CD4-positive, alpha-beta memory T cell (primary cell): ENCODE results near the gene PAQR9. TPM values are rescaled to one million over a fixed set of nuclear protein-coding genes. Genes with fewer than 3 reads are reported as not detected.

ENCODE experiments used
- CTCF ChIA-PET: fragments of 350-600 bp; sonication (Branson Sonifier 250); formaldehyde crosslinking; loops from one replicate; lab custom pipeline; 2021; ENCODE audit warnings: inconsistent platforms; ENCODE audit not compliant: partially characterized antibody; lab: Charles Lee
- POLR2A ChIA-PET: fragments of 350-600 bp; sonication (Branson Sonifier 250); formaldehyde crosslinking; loops from one replicate; lab custom pipeline; 2021; ENCODE audit not compliant: partially characterized antibody; lab: Charles Lee
- DNase-seq, 5 donors: peaks; one replicate each; pipeline versions ENCODE4 v3.0.0 to v3.0.0-alpha.2; 2020 to 2022; ENCODE audit warnings: mixed read lengths in 1 of 5
- H3K27ac ChIP-seq: one replicate; pipeline ENCODE4 v1.7.0; 2013; ENCODE audit warnings: low read depth, low read length
- H3K27me3 ChIP-seq: 2 replicates; pipeline ENCODE4 v1.7.0; 2013; ENCODE audit warnings: mild to moderate bottlenecking, low read length, moderate library complexity; ENCODE audit not compliant: insufficient read depth
- H3K36me3 ChIP-seq: 2 replicates; pipeline ENCODE4 v1.7.0; 2013; ENCODE audit warnings: mild to moderate bottlenecking, low read length, moderate library complexity; ENCODE audit not compliant: insufficient read depth
- H3K4me1 ChIP-seq: 2 replicates; pipeline ENCODE4 v1.7.0; 2013; ENCODE audit warnings: mild to moderate bottlenecking, low read length, moderate library complexity; ENCODE audit not compliant: insufficient read depth
- H3K4me3 ChIP-seq, 2 donors: one replicate each; pipeline ENCODE4 v1.7.0; 2013; ENCODE audit warnings: low read length in 2 of 2, mild to moderate bottlenecking in 1 of 2
- H3K9me3 ChIP-seq, 2 donors: one replicate each; pipeline ENCODE4 v1.7.0; 2013; ENCODE audit warnings: low read length in 2 of 2, control low read depth in 1 of 2; ENCODE audit not compliant: control insufficient read depth in 1 of 2
- H3K27ac Mint-ChIP-seq, 7 donors: one replicate each; pipeline ENCODE4 v1.8.0; 2020 to 2021; ENCODE audit warnings: mixed read lengths in 7 of 7, mild to moderate bottlenecking in 6 of 7, inconsistent platforms in 3 of 7, moderate library complexity in 3 of 7
- H3K27me3 Mint-ChIP-seq, 2 donors: one replicate each; pipeline ENCODE4 v1.8.0; 2020 to 2021; ENCODE audit warnings: mixed read lengths in 2 of 2
- H3K36me3 Mint-ChIP-seq, 2 donors: one replicate each; pipeline ENCODE4 v1.8.0; 2020 to 2021; ENCODE audit warnings: mixed read lengths in 2 of 2, inconsistent platforms in 1 of 2, mild to moderate bottlenecking in 1 of 2
- H3K4me1 Mint-ChIP-seq, 4 donors: one replicate each; pipeline ENCODE4 v1.8.0; 2020 to 2021; ENCODE audit warnings: mixed read lengths in 4 of 4, mild to moderate bottlenecking in 1 of 4
- H3K4me3 Mint-ChIP-seq, 8 donors: one replicate each; pipeline ENCODE4 v1.8.0; 2020 to 2021; ENCODE audit warnings: mixed read lengths in 8 of 8, mild to moderate bottlenecking in 7 of 8, moderate library complexity in 6 of 8, inconsistent platforms in 3 of 8
- H3K9me3 Mint-ChIP-seq, 8 donors: one replicate each; pipeline ENCODE4 v1.8.0; 2020 to 2021; ENCODE audit warnings: mixed read lengths in 8 of 8, mild to moderate bottlenecking in 5 of 8, inconsistent platforms in 3 of 8, moderate library complexity in 1 of 8
- intact Hi-C: fragments of 100-400 bp; cut with micrococcal nuclease; formaldehyde crosslinking; loops from one replicate; pipeline ENCODE4 v1.15.1; 2023
- polyA plus RNA-seq, 2 donors: library from polyadenylated mRNA; unstranded; fragments of 300-500 nt; fragmentation: Illumina TruSeq; gene quantifications; one replicate each; pipeline ENCODE4 v1.2.3, GENCODE V29; 2021
- total RNA-seq, 2 experiments: library from RNA; stranded (reverse); gene quantifications; one replicate each; pipeline ENCODE4 v1.2.3, GENCODE V29; 2021

The PAQR9 gene
- total RNA-seq = not detected
- polyA plus RNA-seq = not detected

DNA sequence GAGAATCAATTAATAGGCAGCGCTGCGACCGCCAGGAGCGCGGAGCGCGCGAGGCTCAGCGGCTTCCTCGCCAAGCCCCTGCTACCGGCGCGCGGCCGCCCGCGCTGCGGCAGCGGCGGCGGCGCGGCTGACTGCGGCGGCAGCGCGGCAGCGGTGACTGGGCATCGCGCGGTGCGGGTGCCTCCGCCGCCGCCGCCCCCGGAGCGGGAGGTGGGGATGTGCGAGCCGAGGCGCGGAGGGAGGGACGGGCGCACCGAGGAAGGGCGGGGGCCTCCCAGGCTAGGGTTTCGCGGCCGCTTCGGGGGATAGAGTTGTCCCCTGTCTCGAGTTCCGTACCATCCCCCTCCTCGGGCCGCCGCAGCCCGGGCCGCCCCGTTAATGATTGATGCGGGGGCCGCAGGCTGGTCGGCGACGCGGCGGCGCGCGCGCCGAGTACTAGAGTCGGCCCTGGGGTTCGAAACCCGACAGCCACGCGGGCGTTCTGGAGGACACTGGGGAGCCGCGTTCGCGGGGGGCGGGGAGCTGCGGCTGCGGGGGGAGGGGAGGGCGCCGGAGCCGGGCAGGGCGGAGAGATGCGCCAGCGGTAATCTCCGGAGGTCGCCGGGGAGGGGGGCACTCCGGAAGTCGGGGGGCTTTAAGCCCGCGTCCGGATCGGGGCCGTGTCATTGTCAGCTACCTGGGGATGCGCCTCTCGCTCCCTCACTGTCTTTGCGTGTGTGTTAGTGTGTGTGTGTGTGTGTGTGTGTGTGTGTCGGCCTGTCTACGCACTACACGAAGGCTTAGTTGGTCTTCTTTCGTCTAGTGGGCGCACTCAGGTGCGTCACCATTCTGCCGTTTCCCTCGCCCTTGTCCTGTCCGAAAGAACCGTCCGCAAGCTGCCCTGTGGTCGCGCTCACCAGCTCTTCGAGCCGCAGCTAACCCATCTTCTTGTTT, at the start of gene PAQR9:
Gene PAQR9 (minus strand): TSS at position 159 of the 933 bp plus-strand sequence. CDS start 338 bp downstream, outside the sequence.
- Histone ChIP-seq H3K4me1 (peaks cover 4% of the 10 kb centered on the region), H3K27me3 (peaks cover 5% of the 10 kb centered on the region), H3K4me3 (peak within 1 kb of the TSS in 1 of 2 donors; percentile 24), H3K27ac (no peak within 1 kb of the TSS), H3K9me3 (no peaks in the 10 kb centered on the region), H3K36me3 (no peaks in the 10 kb centered on the region)
- H3K4me3 Mint-ChIP-seq = peak within 1 kb of the TSS; percentile 65 to 87 (median 82)
- peaks cover 37 to 55% of the 10 kb centered on the region in 2 donors for H3K27me3 Mint-ChIP-seq
- H3K27ac Mint-ChIP-seq = peak within 1 kb of the TSS in 2 of 7 donors; percentile 61 to 74
- intact Hi-C loops = no loop called here
- peaks cover 4 to 19% (median 14%) of the 10 kb centered on the region in 4 donors for H3K4me1 Mint-ChIP-seq
- H3K9me3 Mint-ChIP-seq = no peaks in the 10 kb centered on the region
- CTCF ChIA-PET = no interaction called here
- DNase-seq = no peak
- H3K36me3 Mint-ChIP-seq = peaks cover 0 to 10% of the 10 kb centered on the region in 2 donors
- POLR2A ChIA-PET = interaction anchor here (0.7 kb wide), 1 partner anchor 10 kb away, joined by 3 read pairs; no protein-coding TSS in a partner anchor

DNA sequence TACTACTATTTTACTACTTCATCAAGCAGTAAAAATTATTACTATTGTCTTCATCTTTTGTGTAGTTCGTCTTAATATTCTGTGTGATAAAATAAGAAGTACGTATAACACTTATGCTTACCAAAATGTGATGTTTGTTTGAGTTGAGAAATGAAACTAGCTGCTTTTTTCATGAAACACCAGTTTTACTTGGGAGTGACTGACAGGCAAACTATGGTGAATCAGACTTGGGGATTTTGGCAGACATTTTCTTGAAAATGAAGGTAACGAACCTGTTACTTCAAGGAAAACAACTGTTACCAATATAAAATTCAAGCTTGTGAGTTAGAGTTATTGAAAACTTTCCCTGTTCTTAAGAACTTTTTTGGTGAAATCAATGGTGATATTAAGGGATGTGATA, 48.2 kb upstream of the PAQR9 start:
- peak overlapping the region in 1 of 7 donors; percentile 44 for H3K27ac Mint-ChIP-seq
- no peaks in the 10 kb centered on the region for H3K9me3 Mint-ChIP-seq
- Histone ChIP-seq H3K27me3 (no peaks in the 10 kb centered on the region), H3K36me3 (peaks cover 9% of the 10 kb centered on the region), H3K27ac (no peak overlapping the region), H3K4me3 (no peak overlapping the region), H3K4me1 (peaks cover 30% of the 10 kb centered on the region), H3K9me3 (no peaks in the 10 kb centered on the region)
- intact Hi-C loops = no loop called here
- H3K4me3 Mint-ChIP-seq = no peak overlapping the region
- ChIA-PET CTCF (interaction anchor here (0.8 to 1.4 kb wide), 2 partner anchors 9 to 26 kb away, joined by 3 to 7 read pairs; no protein-coding TSS in a partner anchor), POLR2A (interaction anchor here (3.7 kb wide), 1 partner anchor 10 kb away, joined by 20 read pairs; the partner anchor contains the start of gene U2SURP)
- H3K27me3 Mint-ChIP-seq = no peaks in the 10 kb centered on the region
- peaks cover 38 to 67% (median 47%) of the 10 kb centered on the region in 4 donors for H3K4me1 Mint-ChIP-seq
- no peak for DNase-seq
- peaks cover 4 to 38% of the 10 kb centered on the region in 2 donors for H3K36me3 Mint-ChIP-seq

DNA sequence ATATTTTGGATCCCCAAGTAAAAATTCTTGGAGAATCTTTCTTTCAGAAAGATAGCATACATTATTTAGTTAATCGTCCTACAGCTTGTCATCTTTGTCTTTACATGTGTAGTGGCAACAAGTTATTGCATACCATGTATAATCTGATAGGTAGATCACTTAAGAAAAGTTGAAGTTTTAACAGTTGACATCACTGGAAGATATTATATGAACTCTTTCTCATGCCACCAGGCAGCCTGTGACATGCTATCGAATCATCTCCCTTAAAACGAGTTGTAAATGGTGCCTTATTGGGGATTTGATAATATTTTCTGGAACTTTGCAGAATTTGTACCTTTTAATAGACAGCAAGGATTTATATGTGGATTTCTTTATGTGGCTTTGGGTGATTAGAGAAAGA, 46.5 kb upstream of the PAQR9 start:
- intact Hi-C loops = no loop called here
- no peak for DNase-seq
- Mint-ChIP-seq H3K27ac (peak overlapping the region in 2 of 7 donors; percentile 42 to 49), H3K4me3 (peak overlapping the region in 2 of 8 donors; percentile 15 to 33), H3K27me3 (no peaks in the 10 kb centered on the region), H3K36me3 (peaks cover 4 to 31% of the 10 kb centered on the region in 2 donors), H3K9me3 (no peaks in the 10 kb centered on the region), H3K4me1 (peaks cover 45 to 84% (median 57%) of the 10 kb centered on the region in 4 donors)
- ChIA-PET POLR2A (interaction anchor here (0.7 to 3.7 kb wide), 3 partner anchors 8 to 843 kb away, joined by 3 to 20 read pairs (median 5); partner anchors contain the start of gene U2SURP), CTCF (no interaction called here)
- Histone ChIP-seq H3K9me3 (no peaks in the 10 kb centered on the region), H3K27ac (no peak overlapping the region), H3K4me1 (peaks cover 47% of the 10 kb centered on the region), H3K36me3 (peaks cover 8% of the 10 kb centered on the region), H3K27me3 (no peaks in the 10 kb centered on the region), H3K4me3 (no peak overlapping the region)

DNA sequence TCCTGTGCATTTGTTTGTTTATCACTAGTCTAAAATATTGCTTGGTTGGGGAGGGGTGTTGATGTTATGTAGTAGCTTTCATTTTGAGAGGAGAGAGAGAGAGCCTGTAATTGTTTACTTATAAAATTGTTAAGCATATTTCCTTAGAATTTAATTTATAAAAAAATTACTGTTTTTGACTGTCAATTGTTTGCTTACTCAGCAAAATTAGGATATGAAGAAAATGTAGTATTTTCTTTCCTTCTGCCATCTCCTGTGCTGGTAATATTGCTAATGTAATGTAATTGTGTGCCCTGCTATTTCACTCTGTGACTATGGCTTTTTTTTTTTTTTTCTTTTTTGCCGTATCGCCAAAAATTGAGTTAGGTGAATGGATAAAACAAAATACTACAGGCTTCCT, 41.3 kb upstream of the PAQR9 start:
- peaks cover 0 to 2% of the 10 kb centered on the region in 2 donors for H3K27me3 Mint-ChIP-seq
- H3K27ac Mint-ChIP-seq = peak overlapping the region in 2 of 7 donors; percentile 14 to 70
- Histone ChIP-seq H3K9me3 (no peaks in the 10 kb centered on the region), H3K4me3 (no peak overlapping the region), H3K27me3 (no peaks in the 10 kb centered on the region), H3K36me3 (no peaks in the 10 kb centered on the region), H3K4me1 (peaks cover 69% of the 10 kb centered on the region), H3K27ac (no peak overlapping the region)
- H3K36me3 Mint-ChIP-seq = peaks cover 0 to 17% of the 10 kb centered on the region in 2 donors
- CTCF ChIA-PET = interaction anchor here (3.5 kb wide), 1 partner anchor 11 kb away, joined by 11 read pairs; no protein-coding TSS in a partner anchor
- peaks cover 48 to 90% (median 64%) of the 10 kb centered on the region in 4 donors for H3K4me1 Mint-ChIP-seq
- peak overlapping the region in 7 of 8 donors; percentile 13 to 74 (median 32) for H3K4me3 Mint-ChIP-seq
- POLR2A ChIA-PET = no interaction called here
- no peaks in the 10 kb centered on the region for H3K9me3 Mint-ChIP-seq
- intact Hi-C loops = loop anchor here (5.0 kb wide), 2 partner anchors 1128 to 1208 kb away; partner anchors contain the start of gene ATP1B3
- no peak for DNase-seq

DNA sequence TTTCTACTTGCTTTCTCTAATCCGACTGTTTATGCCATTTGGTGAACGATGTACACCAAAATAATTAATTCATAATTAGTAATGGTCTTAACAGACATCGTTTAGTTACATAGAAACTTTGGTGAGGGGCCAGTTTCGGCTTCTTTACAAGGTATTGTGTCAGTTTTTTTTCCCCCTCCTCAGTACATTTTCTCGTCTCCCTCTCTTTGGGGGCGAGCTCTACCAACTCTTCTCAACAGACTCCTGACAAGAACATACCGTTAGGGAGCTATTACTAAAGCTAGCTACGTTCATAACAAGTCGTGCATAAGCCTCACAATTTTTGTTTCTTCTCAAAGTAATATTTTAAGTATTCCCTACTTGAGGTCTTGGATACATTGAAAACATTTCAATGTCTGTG, 39.3 kb upstream of the PAQR9 start:
- peak overlapping the region; percentile 86 to 100 (median 99) for H3K27ac Mint-ChIP-seq
- Histone ChIP-seq H3K9me3 (no peaks in the 10 kb centered on the region), H3K4me1 (peaks cover 58% of the 10 kb centered on the region), H3K36me3 (no peaks in the 10 kb centered on the region), H3K4me3 (peak overlapping the region; percentile 82 to 100), H3K27ac (peak overlapping the region; percentile 95), H3K27me3 (no peaks in the 10 kb centered on the region)
- H3K36me3 Mint-ChIP-seq = peaks cover 0 to 16% of the 10 kb centered on the region in 2 donors
- POLR2A ChIA-PET = interaction anchor here (2.0 to 4.6 kb wide), 7 partner anchors 9 to 969 kb away, joined by 8 to 72 read pairs (median 18); partner anchors contain the start of genes ATR, DIPK2A, PLS1 and TRPC1
- peak overlapping the region; percentile 97 to 100 (median 99) for H3K4me3 Mint-ChIP-seq
- H3K4me1 Mint-ChIP-seq = peaks cover 38 to 69% (median 48%) of the 10 kb centered on the region in 4 donors
- intact Hi-C loops = loop anchor here (5.0 kb wide), 2 partner anchors 1125 to 1205 kb away; partner anchors contain the start of gene ATP1B3
- no peaks in the 10 kb centered on the region for H3K9me3 Mint-ChIP-seq
- H3K27me3 Mint-ChIP-seq = peaks cover 0 to 2% of the 10 kb centered on the region in 2 donors
- CTCF ChIA-PET = interaction anchor here (0.9 to 4.3 kb wide), 7 partner anchors 9 to 424 kb away, joined by 3 to 16 read pairs (median 5); partner anchors contain the start of gene PLS1
- no peak for DNase-seq

- intact Hi-C loops = loop anchor here (5.0 kb wide), 2 partner anchors 1125 to 1205 kb away; partner anchors contain the start of gene ATP1B3
- Histone ChIP-seq H3K27ac (peak overlapping the region; percentile 95), H3K36me3 (no peaks in the 10 kb centered on the region), H3K4me3 (peak overlapping the region; percentile 82 to 100), H3K4me1 (peaks cover 55% of the 10 kb centered on the region), H3K9me3 (no peaks in the 10 kb centered on the region), H3K27me3 (no peaks in the 10 kb centered on the region)
- Mint-ChIP-seq H3K36me3 (peaks cover 0 to 16% of the 10 kb centered on the region in 2 donors), H3K4me1 (peaks cover 35 to 64% (median 44%) of the 10 kb centered on the region in 4 donors), H3K27me3 (peaks cover 0 to 2% of the 10 kb centered on the region in 2 donors), H3K4me3 (peak overlapping the region; percentile 97 to 100 (median 99)), H3K9me3 (no peaks in the 10 kb centered on the region), H3K27ac (peak overlapping the region; percentile 97 to 100 (median 100))
- ChIA-PET POLR2A (interaction anchor here (1.0 to 4.6 kb wide), 14 partner anchors 7 to 1770 kb away, joined by 3 to 72 read pairs (median 8); partner anchors contain the start of genes ATR, DIPK2A, PLS1 and PXYLP1), CTCF (interaction anchor here (0.9 to 4.3 kb wide), 11 partner anchors 8 to 970 kb away, joined by 3 to 16 read pairs (median 3); partner anchors contain the start of genes DIPK2A and PLS1)
- DNase-seq = peak in 2 of 5 donors; percentile 18 to 22
These were observed 38.7 kb upstream of the PAQR9 start for GRCh38 chr3:143002083-143002712.
